Measurements from ENCODE around the gene KDELR3.

The KDELR3 gene

GRCh38 chr22:38440747-38441350 is 27.0 kb upstream of the KDELR3 start:
- DNase-seq: no peak

- DNase-seq: no peak
These were observed 26.1 kb upstream of the KDELR3 start for GRCh38 chr22:38441620-38442287.

- DNase-seq: no peak
These were observed 24.8 kb upstream of the KDELR3 start for GRCh38 chr22:38442967-38443627.

DNA sequence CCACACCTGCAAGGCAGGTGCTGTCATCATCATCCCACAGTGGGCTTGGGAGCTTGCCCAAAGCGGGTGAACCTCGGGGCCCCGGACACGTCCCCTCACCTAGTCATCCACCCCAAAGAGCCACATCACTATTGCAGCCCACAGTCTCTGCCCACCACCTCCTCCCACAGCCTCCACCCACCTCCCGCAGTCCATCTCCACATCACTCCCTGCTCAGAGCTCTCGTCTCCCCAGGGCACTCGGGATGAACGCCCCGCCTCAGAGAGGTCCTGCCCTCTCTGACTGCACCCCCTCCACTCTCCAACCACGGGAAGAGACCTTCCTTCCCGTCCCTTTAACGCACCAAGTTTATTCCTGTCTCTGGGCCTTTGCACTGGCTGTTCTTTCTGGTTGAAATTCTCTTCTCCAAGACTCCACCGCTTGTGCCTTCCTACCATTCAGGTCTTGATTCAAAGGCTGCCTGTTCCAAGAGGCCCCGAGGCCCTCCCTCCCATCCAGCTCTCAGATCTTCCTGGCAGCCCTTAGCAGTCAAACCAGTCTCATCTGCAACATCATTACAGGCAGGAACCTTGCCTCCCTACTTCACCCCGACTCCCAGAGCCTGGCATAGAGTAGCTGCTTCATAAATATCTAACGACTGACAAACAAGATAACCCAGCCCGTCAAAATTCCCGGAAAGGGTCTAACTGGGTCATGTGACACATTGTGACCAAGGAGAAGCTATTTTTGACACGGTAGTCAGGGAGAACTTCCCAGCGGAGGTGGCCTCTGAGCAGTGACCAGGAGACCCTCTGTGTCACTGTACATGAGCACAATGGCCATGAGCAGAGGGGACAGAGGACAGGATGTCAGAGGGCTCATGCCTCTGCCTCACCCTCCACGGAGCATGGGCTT is 24.0 kb upstream of the KDELR3 start:
- no peak for DNase-seq

DNA sequence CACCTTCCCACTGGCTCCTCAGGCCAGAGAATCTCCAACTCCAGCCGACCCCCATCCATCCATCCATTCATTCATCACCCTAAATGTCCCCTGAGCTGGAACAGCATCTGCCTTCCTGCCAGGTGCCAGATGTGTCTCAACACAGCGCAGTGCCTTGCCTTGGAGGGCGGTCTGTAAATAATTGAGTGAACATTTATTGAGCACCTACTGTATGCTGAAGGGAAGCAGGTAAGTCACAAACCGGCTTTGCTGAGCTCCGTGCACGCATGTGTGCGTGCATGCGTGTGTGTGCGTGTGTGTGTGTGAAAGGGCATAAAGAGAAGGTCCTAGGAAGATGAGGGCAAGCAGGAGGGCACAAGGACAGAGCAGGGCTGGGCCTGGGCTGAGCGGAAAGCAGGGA is 23.1 kb upstream of the KDELR3 start:
- no peak for DNase-seq

DNA sequence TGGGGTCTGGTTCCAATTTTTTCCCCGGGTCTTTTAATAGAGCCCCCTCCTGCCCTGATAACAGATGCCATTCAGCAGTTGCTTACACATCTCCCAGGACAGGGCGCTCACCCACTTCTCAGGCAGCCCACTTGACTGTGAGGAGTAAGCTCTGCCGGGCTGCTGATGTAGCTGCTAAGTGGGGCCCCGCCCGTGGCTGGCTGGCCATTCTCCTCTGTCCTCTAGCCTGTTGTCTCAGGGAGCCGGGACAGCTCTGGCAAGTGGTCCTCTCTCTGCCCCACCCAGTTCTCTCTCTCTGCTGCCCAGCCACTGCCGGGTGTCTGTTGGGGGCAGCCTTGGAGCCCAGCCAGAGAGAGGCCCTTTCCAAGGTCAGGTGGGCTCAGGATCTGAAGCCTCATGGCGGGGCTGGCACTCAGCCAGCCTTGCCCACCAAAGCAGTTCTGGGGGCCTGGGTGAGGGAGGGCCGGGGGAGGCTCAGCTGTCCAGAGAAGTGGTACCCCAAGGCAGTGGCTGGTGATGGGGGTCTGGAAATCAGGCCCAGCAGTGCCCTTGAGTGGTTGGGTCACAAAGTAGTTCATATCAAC is 21.8 kb upstream of the KDELR3 start:
- no peak for DNase-seq

DNA sequence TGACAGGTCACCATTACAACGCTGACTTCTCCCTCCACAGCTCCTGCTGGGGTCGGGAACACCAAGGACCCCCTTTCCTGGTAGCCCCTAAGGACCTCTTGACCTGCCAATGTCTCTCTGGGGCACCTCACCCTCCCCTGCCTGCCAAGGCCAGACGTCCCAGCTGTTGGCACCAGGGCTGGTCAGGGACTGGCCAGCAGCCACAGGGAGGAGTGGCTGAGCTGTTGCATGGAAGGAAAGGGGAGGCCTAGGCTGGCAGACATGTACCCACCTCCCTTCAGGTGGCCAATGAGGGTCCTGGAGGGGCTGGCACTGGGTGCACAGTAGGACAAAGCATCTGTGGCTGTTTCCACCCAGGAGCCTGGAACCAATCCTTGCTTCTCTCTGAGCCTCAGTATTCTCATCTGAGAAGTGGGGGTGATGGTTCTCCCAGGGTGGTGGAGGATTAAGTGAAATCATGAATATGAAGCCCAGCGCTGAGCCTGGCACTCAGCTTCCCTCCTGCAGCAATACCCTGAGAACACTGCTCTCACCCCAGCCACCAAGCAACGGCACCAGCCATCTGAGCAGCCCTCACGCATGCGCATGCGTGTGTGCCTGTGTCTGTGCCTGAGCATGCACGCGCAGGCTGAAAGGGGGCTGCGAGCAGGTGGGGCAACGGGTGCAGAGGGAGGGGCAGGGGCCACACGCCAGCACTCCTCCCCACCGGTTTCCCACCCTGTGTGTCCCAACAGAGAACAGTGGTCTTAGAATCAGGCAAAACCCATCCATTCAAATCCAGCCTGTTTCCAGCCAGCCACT is 18.8 kb upstream of the KDELR3 start:
- DNase-seq: no peak

GRCh38 chr22:38449776-38450175 is 18.1 kb upstream of the KDELR3 start:
- no peak for DNase-seq

DNA sequence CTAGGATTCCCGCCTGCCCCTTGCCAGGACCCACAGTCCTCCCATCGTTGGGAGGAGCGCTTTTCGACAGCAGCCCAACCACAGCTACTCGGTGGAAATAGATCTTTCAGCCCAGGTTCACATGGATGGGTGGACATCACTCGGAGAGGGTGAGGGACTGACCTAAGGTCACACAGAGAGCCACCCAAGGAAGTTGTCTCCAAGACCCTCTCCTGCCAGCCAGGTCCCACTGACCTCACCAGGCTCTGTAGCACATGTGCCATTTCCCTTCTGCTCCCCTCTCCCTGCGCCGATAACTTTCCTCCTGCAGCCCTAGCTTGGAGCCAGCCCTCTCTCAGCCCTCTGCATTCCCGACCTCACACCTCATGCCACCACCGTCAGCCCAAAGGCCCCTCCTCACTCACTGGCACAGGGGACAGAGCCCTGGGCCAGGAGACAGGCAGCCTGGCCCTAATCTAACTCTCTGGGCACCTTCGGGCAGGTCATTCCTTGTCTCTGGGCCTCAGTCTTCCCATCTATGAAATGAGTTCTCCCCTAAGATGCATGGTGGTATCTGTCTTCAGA is 17.6 kb upstream of the KDELR3 start:
- DNase-seq: no peak

DNA sequence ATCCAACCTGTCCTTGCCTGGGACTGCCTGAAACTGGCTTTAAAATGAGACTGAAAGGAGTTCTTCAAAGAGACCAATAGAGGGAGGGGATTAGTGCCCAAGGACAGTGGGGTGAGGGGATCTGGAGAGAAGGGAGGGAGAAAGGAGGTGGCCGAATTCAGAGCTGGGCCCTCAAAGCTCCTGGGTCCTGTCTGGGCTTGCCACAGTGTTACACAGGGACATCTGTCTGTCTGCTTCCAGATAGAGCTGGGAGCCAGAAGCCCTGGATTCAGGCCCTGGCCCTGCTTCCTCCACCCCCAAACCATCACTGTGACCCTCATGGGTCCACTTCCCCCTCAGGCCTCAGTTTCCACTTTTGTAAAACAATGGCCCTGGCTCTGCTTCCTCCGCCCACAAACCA is 16.5 kb upstream of the KDELR3 start:
- no peak for DNase-seq

DNA sequence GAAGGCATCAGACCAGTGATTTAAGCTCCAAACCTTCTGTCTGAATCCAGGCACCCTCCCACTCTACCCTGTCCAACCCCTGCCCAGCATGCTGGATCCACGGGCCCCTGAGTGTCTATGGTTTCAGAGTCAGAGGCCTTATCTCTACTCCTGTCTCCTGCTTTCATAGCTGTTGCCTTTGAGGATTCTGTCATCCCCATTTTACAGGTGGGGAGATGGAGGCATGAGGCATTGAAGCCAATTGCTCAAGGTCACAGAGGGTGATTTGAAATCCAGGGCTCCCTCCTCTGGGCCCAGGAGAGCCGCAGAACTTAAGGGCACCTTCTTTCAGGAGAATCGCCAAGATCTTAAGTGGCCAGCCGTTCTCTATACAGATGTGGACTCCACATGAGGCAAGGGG is 16.0 kb upstream of the KDELR3 start:
- DNase-seq: no peak

GRCh38 chr22:38452373-38453065 is 15.4 kb upstream of the KDELR3 start:
- DNase-seq: no peak

DNA sequence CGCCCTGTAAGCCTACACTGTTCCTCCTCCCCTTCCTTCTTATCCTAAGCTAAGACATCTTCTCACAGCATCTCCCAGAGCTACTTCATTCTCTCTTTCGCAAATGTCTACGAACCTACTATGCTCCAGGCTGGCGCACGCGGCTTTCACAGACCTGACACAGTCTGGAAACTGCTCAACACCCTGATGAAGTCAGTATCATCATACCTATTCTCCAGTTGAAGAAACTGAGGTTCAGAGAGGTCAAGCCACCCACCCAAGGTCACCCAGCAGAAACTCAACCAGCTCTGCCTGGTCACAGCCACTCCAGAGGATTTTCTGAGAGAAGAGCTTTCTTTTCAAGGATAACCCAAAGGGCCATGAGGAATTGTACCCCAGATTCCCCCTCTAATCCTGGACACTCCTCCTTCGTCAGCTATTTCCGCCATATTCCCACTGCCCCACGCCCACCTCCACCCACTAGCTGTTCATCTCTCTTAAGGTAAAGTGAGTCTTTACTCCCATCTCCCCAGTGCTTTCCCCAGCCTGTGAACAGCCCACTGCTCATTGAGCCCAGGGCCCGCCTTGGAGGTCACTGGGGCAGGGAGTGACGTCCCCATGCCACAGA is 14.7 kb upstream of the KDELR3 start:
- DNase-seq: no peak

- DNase-seq: no peak
These were observed 13.9 kb upstream of the KDELR3 start for GRCh38 chr22:38453996-38454352.

DNA sequence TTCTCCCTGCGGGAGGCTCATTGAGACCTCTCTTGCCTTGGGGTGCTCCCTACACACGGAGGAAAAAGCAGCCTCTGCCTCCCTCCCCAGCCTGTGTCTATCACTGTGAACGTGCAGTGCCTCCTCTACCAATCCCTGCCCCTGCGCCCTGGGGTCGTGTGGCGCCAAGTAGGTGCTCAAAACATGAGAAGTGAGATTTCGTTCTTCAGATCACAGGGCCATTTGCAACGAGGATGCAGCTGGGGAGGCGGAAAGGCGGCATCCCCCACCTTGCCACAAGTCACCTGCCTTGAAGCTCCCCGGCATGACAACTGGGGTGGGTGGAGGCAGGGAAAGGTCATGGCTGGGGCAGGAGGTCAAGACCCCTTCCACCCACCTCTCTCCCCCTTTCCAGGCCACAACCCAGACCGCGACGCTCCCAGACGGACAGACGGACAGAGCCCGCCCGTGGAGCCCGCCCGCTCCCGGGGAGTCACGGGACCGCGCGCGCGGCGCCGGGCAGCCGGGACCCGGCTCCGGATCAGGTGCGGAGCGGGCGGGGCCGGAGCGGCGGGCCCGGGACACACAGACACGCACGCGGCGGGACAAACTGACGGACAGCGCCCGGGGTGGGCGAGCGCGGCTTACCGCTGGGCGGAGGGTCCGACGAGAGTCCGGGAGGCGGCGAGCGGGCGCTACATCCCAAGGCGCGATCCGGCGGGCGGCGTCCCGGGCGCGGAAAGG is 13.4 kb upstream of the KDELR3 start:
- no peak for DNase-seq

GRCh38 chr22:38455076-38455529 is 12.8 kb upstream of the KDELR3 start, which contains the start of gene KCNJ4:
Gene KCNJ4 (minus strand): TSS chr22:38455199. CDS start chr22:38428132, 27,067 bp downstream.
- no peak for DNase-seq

DNA sequence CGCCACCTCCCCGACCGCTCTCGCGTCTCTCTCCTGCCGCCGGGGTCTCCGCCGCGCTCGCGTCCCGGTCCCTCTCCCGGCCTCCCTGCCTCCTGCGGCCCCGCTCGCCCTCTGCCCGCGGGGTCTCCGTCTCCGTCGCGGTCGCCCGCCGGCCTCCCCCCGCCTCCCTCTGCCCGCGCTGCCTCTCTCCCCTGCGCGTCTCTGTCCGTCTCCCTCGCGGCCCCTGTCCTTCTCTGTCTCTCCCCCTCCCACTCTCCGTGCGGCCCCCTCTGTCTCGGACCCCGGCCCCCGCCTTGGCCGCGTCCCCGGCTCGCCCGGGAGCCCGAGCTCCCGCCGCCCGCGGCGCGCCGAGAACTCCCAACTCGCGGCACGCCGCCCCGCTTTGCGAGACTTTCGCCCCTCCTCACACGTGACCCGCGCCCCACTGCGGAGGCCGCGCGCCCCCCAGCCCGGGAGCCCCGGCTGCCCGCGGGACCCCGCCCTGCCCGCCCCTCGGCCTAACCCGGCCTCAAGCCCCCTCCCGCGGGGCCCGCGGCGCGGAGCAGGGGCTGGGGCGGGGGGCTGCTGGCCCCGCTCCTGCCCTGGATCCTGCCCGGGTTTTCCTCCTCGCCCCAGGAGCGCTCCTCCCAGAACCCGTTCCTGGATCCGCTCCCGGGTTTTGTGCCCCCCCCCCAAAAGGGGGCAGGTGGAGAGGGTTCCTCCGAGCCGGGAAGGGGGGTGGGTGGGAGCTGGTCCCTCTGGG is 12.2 kb upstream of the KDELR3 start:
- no peak for DNase-seq

GRCh38 chr22:38456272-38456835 is 11.5 kb upstream of the KDELR3 start:
- no peak for DNase-seq
